ENCODE measurements around the gene MVK. TPM values are rescaled to one million over a fixed set of nuclear protein-coding genes. Genes with fewer than 3 reads are reported as not detected.

Gene MVK
- total RNA-seq, 1 donor from 2014 or later: 12.4 TPM

DNA sequence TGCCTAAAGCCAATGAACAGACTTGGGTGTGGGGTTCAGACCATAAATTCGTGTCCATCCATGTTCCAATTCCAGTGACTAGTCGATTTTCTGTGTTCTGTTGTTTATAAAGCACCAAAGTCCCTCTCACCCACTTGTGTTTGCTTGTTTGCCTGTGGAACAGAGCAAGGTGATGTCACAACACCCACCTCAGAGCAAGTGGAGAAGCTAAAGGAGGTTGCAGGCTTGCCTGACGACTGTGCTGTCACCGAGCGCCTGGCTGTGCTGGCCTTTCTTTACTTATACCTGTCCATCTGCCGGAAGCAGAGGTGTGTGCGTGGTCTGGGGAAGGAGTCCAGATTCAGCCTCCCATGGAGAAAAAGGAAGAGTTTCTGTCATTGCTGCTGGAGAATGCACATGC lies 6.0 kb downstream of the MVK start:
- peaks cover 17% of the 10 kb centered on the region for H3K36me3 Mint-ChIP-seq (ENCODE audit: low read depth, unreplicated experiment)
- Histone ChIP-seq H3K4me1 (ENCODE audit: insufficient read depth, low read length) (peaks cover 3% of the 10 kb centered on the region), H3K9ac (ENCODE audit: low read length) (no peak overlapping the region), H3K36me3 (ENCODE audit: insufficient read depth, low read length) (peaks cover 22% of the 10 kb centered on the region), H3K79me2 (ENCODE audit: insufficient read depth, low read length) (peaks cover under 1% of the 10 kb centered on the region), H3K9me3 (ENCODE audit: insufficient read depth, low read depth, low read length) (no peaks in the 10 kb centered on the region), H3K27me3 (ENCODE audit: insufficient read depth, low read length) (no peaks in the 10 kb centered on the region), H2AFZ (ENCODE audit: low read depth, low read length) (no peak overlapping the region), H3K4me3 (ENCODE audit: insufficient read depth, low read depth, low read length) (no peak overlapping the region), H4K20me1 (ENCODE audit: insufficient read depth, low read length) (peaks cover 6% of the 10 kb centered on the region), H3K27ac (ENCODE audit: low read depth, low read length) (no peak overlapping the region), H3K4me2 (ENCODE audit: low read length) (no peak overlapping the region)
- no peak overlapping the region for H3K27ac Mint-ChIP-seq (ENCODE audit: unreplicated experiment)
- no peaks in the 10 kb centered on the region for H3K9me3 Mint-ChIP-seq (ENCODE audit: unreplicated experiment)
- FAIRE-seq: no peak
- H3K4me1 Mint-ChIP-seq (ENCODE audit: low read depth, unreplicated experiment): peaks cover 7% of the 10 kb centered on the region
- no peak overlapping the region for H3K4me3 Mint-ChIP-seq (ENCODE audit: unreplicated experiment)
- H3K27me3 Mint-ChIP-seq (ENCODE audit: low read depth, unreplicated experiment): no peaks in the 10 kb centered on the region
- DNase-seq (ENCODE audit: low read depth): no peak
- no peak for TF ChIP-seq CTCF (IDR thresholded peaks at IDR 0.05; ENCODE audit: insufficient read depth, low read depth, low read length)
- no peak for TF ChIP-seq EZH2 (IDR thresholded peaks at IDR 0.05; ENCODE audit: insufficient read depth, low read length)

DNA sequence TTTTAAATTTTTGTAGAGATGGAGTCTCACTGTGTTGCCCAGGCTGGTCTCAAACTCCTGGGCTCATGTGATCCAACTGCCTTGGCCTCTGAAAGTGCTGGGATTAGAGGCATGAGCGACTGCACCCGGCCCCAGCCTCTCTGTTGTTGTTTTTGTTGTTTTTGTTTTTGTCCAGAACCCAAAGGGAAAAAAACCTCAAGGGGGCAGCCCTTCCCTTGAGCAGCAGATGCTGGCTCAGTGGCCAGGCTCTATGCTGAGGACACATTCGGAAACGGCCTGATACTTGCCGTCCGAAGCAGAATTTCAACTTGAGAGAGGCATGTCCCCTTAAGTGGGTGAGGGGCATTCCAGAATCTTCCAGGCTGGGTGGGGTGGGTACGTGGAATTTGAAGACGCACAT lies 6.7 kb downstream of the MVK start:
- no peak for FAIRE-seq
- Histone ChIP-seq H4K20me1 (ENCODE audit: insufficient read depth, low read length) (peaks cover 11% of the 10 kb centered on the region), H3K9ac (ENCODE audit: low read length) (no peak overlapping the region), H3K4me1 (ENCODE audit: insufficient read depth, low read length) (no peaks in the 10 kb centered on the region), H3K4me3 (ENCODE audit: insufficient read depth, low read depth, low read length) (no peak overlapping the region), H3K36me3 (ENCODE audit: insufficient read depth, low read length) (peaks cover 22% of the 10 kb centered on the region), H2AFZ (ENCODE audit: low read depth, low read length) (no peak overlapping the region), H3K27ac (ENCODE audit: low read depth, low read length) (no peak overlapping the region), H3K79me2 (ENCODE audit: insufficient read depth, low read length) (no peaks in the 10 kb centered on the region), H3K9me3 (ENCODE audit: insufficient read depth, low read depth, low read length) (no peaks in the 10 kb centered on the region), H3K4me2 (ENCODE audit: low read length) (no peak overlapping the region), H3K27me3 (ENCODE audit: insufficient read depth, low read length) (no peaks in the 10 kb centered on the region)
- TF ChIP-seq CTCF (IDR thresholded peaks at IDR 0.05; ENCODE audit: insufficient read depth, low read depth, low read length) (no peak), EZH2 (IDR thresholded peaks at IDR 0.05; ENCODE audit: insufficient read depth, low read length) (no peak)
- no peak for DNase-seq (ENCODE audit: low read depth)
- H3K9me3 Mint-ChIP-seq (ENCODE audit: unreplicated experiment): no peaks in the 10 kb centered on the region
- H3K36me3 Mint-ChIP-seq (ENCODE audit: low read depth, unreplicated experiment): peaks cover 17% of the 10 kb centered on the region
- peaks cover 7% of the 10 kb centered on the region for H3K4me1 Mint-ChIP-seq (ENCODE audit: low read depth, unreplicated experiment)
- no peak overlapping the region for H3K27ac Mint-ChIP-seq (ENCODE audit: unreplicated experiment)
- H3K27me3 Mint-ChIP-seq (ENCODE audit: low read depth, unreplicated experiment): no peaks in the 10 kb centered on the region
- no peak overlapping the region for H3K4me3 Mint-ChIP-seq (ENCODE audit: unreplicated experiment)

GRCh38 chr12:109580684-109581333 lies 7.2 kb downstream of the MVK start:
- no peak overlapping the region for H3K27ac ChIP-seq (ENCODE audit: low read depth, low read length)

More at GRCh38 chr12:109580684-109581333, 7.2 kb downstream of the MVK start:
- no peak for TF ChIP-seq CTCF (IDR thresholded peaks at IDR 0.05; ENCODE audit: insufficient read depth, low read depth, low read length)
- H3K27ac Mint-ChIP-seq (ENCODE audit: unreplicated experiment): no peak overlapping the region
- FAIRE-seq (no peak), DNase-seq (ENCODE audit: low read depth) (no peak)
- no peaks in the 10 kb centered on the region for H3K27me3 ChIP-seq (ENCODE audit: insufficient read depth, low read length)
- H3K9me3 ChIP-seq (ENCODE audit: insufficient read depth, low read depth, low read length): no peaks in the 10 kb centered on the region
- H3K36me3 Mint-ChIP-seq (ENCODE audit: low read depth, unreplicated experiment): peaks cover 17% of the 10 kb centered on the region
- H3K9ac ChIP-seq (ENCODE audit: low read length): no peak overlapping the region
- no peaks in the 10 kb centered on the region for H3K9me3 Mint-ChIP-seq (ENCODE audit: unreplicated experiment)
- H3K4me1 ChIP-seq (ENCODE audit: insufficient read depth, low read length): no peaks in the 10 kb centered on the region
- no peak overlapping the region for H3K4me2 ChIP-seq (ENCODE audit: low read length)
- peaks cover 11% of the 10 kb centered on the region for H4K20me1 ChIP-seq (ENCODE audit: insufficient read depth, low read length)
- H3K4me3 ChIP-seq (ENCODE audit: insufficient read depth, low read depth, low read length): no peak overlapping the region
- no peaks in the 10 kb centered on the region for H3K79me2 ChIP-seq (ENCODE audit: insufficient read depth, low read length)
- H3K36me3 ChIP-seq (ENCODE audit: insufficient read depth, low read length): peaks cover 20% of the 10 kb centered on the region
- no peak overlapping the region for H3K4me3 Mint-ChIP-seq (ENCODE audit: unreplicated experiment)
- peaks cover 7% of the 10 kb centered on the region for H3K4me1 Mint-ChIP-seq (ENCODE audit: low read depth, unreplicated experiment)
- H3K27me3 Mint-ChIP-seq (ENCODE audit: low read depth, unreplicated experiment): no peaks in the 10 kb centered on the region
- H2AFZ ChIP-seq (ENCODE audit: low read depth, low read length): no peak overlapping the region

Data from astrocyte (in vitro differentiated cells and primary cell).